Measurements from ENCODE around the gene GPER1.
"Not testable (repeated sequence)": the region's sequence is repeated elsewhere in the genome, so short reads cannot be mapped to it uniquely, and the experiment has no call there.

GPER1 gene

GRCh38 chr7:1106063-1106792 is 18.3 kb downstream of the GPER1 start:
- DNase-seq = no peak

DNA sequence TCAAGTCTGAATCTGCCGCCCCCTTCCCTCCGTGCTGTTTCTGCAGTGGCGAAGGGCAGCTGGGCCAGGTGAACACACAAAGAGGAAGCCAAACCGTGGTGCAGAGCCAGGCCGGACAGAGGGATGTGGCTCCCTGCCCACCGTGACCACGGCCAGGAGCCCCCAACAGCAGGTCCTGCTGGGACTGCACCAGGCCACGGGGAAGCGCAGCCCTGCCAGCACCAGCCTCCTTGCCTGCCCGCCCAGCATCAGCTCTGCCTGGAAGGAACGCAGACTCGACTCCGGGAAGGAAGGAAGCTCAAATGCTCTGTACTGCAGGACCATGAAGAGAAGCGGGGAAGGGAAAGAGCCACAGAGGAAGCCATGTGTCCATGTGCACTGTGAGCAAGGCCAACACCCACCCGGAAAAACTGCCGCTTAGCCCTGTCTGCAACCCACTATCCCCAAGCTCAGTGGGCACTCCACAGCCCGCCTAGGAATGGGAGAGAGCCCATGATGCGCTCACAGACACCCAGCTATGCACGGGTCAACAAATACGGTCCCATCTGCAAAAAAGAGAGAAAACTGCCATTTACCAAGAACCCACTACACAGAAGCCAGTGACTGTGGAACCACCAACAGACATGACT is 19.0 kb downstream of the GPER1 start:
- no peak for DNase-seq

- DNase-seq = no peak
Observed at GRCh38 chr7:1108264-1108920, 20.5 kb downstream of the GPER1 start.

DNA sequence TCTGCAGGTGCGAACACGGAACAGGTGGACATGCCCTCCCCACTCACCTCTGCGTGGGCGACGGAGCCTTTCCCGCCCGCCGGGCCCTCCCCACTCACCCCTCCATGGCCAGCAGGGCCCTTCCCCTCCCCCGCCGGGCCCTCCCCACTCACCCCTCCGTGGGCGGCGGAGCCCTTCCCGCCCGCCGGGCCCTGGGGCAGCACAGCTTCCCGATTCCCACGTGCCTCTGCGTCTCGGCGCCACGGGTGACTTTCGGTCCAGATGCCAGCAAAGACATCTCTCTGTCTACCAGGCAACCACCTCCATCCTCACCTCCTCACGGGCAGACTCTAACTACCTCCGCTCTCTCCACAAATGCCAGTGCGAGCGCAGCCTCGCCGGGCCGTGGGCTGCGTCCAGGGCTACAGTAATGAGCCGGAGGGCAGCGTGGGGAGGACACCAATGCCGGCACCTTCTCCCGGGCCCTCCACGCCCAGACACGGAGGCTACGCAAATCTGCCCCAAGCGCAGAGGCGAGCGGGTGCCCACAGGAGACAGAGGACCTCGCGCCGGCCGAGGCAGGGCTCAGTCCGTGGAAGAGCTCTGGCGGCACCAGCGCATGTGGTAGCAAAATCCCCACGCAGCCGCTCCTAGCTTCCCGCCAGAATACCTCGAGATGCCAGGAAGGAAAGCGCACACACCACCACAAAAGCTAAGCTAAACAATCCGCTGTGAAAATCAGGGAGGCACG is 21.8 kb downstream of the GPER1 start:
- DNase-seq = no peak

DNA sequence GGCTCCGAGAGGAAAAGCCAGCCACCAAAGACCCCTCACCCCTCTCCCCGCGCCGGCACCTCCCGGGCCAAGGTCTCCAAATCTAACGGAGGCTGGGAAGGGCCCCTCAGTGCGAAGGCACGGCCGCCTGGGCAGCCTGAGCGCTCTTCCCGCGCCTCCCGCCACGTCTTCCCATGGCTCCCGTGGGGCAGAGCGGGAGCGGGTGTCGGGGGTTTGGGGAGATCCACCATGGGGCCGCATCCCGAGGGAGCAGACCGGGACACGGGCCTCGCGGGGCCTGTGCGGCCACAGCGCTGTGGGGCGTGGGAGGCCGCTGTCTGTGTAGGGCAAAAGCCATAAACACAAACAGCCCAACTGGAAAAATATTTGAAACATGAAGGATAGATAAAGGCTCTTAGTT is 22.4 kb downstream of the GPER1 start:
- no peak for DNase-seq

DNA sequence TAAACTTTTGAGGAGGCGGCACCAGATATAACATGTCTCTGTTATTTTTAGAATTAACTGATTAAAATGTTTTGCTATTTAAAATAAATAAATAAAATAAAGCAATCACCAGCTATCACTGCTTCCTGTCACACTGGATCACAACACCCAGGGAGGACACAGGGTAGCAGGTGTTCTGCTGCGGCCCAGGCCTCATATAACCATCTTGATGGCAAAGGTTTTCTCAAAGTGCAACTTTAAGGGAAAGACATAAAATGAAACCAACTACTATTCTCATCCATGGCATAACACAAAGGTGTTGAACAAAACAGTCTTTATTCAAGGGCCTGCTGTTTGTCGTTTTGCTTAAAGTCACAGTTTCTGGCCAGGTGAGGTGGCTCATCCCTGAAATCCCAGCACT is 23.2 kb downstream of the GPER1 start:
- no peak for DNase-seq

DNA sequence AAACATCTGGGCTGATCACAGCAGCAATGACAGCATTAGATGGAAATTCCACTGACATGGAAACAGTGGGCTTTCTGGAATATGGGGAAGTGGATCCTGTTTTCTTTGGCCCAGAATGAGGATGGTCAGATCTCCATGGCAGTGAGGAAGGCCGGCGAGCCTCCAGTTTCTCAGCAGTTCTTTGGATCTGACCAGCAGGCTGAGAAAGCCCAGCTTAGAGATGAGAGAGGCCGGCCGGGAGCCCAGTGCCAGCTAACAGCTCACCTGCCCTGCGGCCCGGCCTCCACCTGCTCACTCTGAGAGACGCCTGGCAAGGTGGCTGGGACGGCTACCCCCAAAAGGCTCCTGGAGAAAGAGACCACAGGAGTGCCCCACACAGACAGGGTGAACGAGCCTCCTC is 24.2 kb downstream of the GPER1 start:
- no peak for DNase-seq

GRCh38 chr7:1112625-1113547 is 25.0 kb downstream of the GPER1 start:
- no peak for DNase-seq

DNA sequence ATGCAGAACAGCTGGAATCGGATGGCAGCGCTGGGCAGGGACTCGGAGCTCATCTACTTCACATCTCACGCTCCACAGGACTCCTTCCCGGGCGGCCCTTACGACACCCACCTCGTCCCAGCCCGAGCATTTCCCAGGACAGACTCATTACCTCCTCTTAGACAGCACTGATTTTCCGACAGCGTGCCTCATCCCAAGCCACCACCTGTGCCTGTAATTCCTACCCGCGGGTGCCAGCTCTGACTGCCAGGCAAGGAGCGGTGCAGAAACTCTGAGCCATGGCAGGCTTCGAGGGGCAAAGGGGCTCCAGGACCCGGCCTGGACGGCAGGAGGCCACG is 25.6 kb downstream of the GPER1 start:
- no peak for DNase-seq

DNA sequence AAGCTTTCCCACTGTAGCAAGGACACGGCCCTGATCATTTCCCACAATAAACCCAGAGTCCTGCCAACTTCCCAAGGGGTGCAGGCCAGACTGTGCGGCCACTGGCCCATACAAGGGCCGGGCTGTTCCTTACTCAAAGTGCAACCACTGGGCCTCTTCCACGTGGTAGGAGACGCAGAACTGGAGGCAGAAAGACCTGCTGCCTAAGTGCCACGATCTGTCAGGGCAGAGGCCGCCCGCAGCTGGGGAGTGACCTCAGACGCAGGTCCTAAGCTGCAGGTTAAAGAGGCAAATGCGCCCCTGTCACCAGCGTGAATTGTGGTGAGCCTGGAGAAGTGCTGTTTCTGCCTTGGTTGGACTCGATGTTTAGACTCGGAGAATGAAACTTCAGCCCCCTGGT is 26.2 kb downstream of the GPER1 start:
- no peak for DNase-seq

GRCh38 chr7:1114505-1114904 is 26.6 kb downstream of the GPER1 start:
- no peak for DNase-seq

GRCh38 chr7:1115171-1116045 is 27.5 kb downstream of the GPER1 start:
- not testable (repeated sequence) for DNase-seq

- DNase-seq = not testable (repeated sequence)
Observed at GRCh38 chr7:1116383-1117008, 28.6 kb downstream of the GPER1 start.

DNA sequence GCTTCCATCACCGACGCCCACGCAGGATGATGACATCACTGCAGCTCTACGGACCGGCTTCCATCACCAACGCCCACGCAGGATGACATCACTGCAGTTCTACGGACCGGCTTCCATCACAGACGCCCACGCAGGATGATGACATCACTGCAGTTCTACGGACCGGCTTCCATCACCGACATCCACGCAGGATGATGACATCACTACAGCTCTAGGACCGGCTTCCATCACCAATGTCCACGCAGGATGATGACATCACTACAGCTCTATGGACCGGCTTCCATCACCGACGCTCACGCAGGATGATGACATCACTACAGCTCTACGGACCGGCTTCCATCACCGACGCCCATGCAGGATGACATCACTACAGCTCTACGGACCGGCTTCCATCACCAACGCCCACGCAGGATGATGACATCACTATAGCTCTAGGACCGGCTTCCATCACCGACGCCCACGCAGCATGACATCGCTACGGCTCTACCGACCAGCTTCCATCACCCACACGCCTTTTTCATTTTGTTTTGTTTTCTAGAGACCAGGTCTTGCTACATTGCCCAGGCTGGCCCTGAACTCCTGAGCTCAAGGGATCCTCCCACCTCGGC is 29.5 kb downstream of the GPER1 start:
- DNase-seq = no peak

- no peak for DNase-seq
Observed at GRCh38 chr7:1119201-1119600, 31.3 kb downstream of the GPER1 start.

DNA sequence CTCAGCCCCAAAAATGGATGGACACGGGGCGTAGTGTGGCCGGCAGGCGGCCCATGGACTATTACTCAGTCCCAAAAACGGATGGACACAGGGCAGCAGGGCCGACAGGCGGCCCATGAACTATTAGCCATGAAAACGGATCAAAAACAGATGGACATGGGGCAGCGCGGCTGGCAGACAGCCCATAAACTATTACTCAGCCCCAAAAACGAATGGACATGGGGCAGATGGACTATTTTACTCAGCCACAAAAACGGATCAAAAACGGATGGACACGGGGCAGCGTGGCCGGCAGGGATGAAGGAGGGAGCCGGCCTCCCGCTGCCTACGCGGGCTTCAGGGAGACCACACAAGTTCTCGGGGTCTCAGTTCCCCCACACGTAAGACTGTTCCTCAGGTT is 32.9 kb downstream of the GPER1 start:
- no peak for DNase-seq

DNA sequence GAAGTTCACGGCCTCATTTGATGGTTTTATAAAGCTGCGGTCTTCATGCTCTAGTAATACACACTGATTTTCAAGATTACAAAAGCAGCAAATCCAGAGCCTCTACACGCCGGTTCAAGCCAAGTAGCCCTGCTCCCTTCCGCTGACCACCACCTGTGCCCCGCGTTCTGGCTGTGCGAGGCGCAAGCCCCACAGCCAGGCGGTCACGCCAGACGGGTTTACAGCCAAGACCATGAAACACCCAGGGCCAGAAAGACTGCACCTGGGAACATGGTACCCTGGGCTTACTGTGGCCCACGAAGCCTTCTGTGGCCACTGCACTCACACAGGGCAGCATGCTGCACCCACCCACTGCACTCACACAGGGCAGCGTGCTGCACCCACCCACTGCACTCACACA is 33.6 kb downstream of the GPER1 start:
- DNase-seq = no peak

- no peak for DNase-seq
Observed at GRCh38 chr7:1121886-1122831, 34.2 kb downstream of the GPER1 start.

DNA sequence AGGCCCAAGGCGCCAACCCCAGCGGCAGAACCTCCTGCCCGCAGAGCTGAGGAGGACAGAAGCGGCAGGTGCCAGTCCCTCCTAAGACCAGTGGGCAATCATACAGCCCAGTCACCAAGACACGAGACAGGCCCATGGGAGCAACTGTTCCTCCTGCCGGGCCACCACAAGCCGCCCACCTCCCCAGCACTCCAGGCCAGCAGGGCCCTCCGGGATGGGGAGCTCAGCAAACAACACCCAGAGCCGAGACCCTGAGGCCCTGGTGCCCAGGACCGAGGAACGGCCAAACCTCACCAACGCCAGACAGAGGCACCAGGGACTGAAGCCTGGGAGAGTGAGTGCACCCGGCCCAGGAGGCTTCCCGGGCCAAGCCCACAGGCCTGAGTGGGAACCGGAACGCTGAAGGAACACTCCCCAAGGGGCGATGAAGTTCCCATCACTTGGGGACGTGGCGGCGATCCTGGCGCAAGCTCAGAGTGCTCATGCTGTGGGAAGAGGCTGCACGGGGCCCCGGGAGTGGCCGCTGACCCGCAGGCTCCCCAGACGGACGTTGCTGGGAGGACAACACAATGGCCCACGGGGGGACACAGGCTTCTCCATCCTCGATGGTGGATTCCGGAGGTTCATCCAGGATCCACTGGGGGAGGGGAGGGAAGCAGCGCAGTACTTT is 35.1 kb downstream of the GPER1 start:
- no peak for DNase-seq

Measured in NCI-H1417 treated with DMSO at 0.1 percent for 48 hours (cell line).